ENCODE measurements around the gene MS4A5.

DNA sequence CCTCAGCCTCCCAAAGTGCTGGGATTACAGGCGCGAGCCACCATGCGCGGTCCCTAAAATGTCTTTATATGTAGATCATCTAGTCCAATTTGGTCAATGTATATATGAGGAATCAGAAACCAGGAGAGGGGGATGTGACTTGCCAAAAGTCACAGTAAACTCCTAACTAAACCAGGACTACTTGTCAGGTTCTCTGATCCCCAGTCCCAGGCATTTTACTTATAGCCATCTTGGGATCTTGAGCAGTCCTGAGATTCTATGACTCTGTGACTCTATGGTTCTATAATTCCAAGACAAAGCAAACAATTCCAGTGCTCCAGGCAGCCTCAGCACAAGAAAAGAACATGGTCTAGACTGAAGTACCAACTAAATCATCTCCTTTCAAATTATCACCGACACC is at the start of gene MS4A5:
- TF ChIP-seq, protein P1, sequence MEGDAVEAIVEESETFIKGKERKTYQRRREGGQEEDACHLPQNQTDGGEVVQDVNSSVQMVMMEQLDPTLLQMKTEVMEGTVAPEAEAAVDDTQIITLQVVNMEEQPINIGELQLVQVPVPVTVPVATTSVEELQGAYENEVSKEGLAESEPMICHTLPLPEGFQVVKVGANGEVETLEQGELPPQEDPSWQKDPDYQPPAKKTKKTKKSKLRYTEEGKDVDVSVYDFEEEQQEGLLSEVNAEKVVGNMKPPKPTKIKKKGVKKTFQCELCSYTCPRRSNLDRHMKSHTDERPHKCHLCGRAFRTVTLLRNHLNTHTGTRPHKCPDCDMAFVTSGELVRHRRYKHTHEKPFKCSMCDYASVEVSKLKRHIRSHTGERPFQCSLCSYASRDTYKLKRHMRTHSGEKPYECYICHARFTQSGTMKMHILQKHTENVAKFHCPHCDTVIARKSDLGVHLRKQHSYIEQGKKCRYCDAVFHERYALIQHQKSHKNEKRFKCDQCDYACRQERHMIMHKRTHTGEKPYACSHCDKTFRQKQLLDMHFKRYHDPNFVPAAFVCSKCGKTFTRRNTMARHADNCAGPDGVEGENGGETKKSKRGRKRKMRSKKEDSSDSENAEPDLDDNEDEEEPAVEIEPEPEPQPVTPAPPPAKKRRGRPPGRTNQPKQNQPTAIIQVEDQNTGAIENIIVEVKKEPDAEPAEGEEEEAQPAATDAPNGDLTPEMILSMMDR (IDR thresholded peaks at IDR 0.05), result no peak
- TF ChIP-seq POLR2AphosphoS5 (IDR thresholded peaks at IDR 0.05) (no peak), EP300 (IDR thresholded peaks at IDR 0.05; ENCODE audit: low read depth) (no peak), POLR2A (IDR thresholded peaks at IDR 0.05) (no peak)

All from transverse colon (tissue), 4 donors.